Neural cell (in vitro differentiated cells): ENCODE measurements around the gene FAM228B. TPM values are rescaled to one million over a fixed set of nuclear protein-coding genes. Genes with fewer than 3 reads are reported as not detected.
"Not testable (repeated sequence)": the region's sequence is repeated elsewhere in the genome, so short reads cannot be mapped to it uniquely, and the experiment has no call there.

Source experiments
- H2AFZ ChIP-seq: fragments of 200-600, 300-800 bp; sonication (generic), shearing (Covaris generic); 2 replicates; pipeline ENCODE4 v1.6.0; 2014; ENCODE audit warnings: low read depth, mild to moderate bottlenecking, antibody characterized with exemption, low read length, moderate library complexity
- H3F3A ChIP-seq: fragments of 200-600 bp; shearing (Covaris generic); 2 replicates; pipeline ENCODE4 v1.6.1; 2016; ENCODE audit warnings: mild to moderate bottlenecking, moderate library complexity, mixed read lengths, antibody characterized with exemption, low read length; ENCODE audit not compliant: insufficient read depth, poor library complexity, severe bottlenecking
- H3K27ac ChIP-seq: fragments of 200-600, 300-800 bp; sonication (generic), shearing (Covaris generic); 2 replicates; pipeline ENCODE4 v1.5.1; 2014; ENCODE audit warnings: mild to moderate bottlenecking, low read length, moderate library complexity
- H3K27me3 ChIP-seq: fragments of 300-800, 200-600 bp; sonication (generic), shearing (Covaris generic); 2 replicates; pipeline ENCODE4 v1.6.0; 2014; ENCODE audit warnings: mild to moderate bottlenecking, low read depth, low read length, moderate library complexity; ENCODE audit not compliant: insufficient read depth
- H3K36me3 ChIP-seq: fragments of 300-800, 200-600 bp; sonication (generic), shearing (Covaris generic); 2 replicates; pipeline ENCODE4 v1.5.1; 2014; ENCODE audit warnings: mild to moderate bottlenecking, antibody characterized with exemption, low read length, moderate library complexity; ENCODE audit not compliant: insufficient read depth
- H3K4me2 ChIP-seq: fragments of 300-800, 200-600 bp; sonication (generic), shearing (Covaris generic); 2 replicates; pipeline ENCODE4 v1.6.0; 2014; ENCODE audit warnings: mild to moderate bottlenecking, low read length
- H3K4me3 ChIP-seq: fragments of 300-800, 200-600 bp; sonication (generic), shearing (Covaris generic); 2 replicates; pipeline ENCODE4 v1.5.1; 2014; ENCODE audit warnings: mild to moderate bottlenecking, low read length, moderate library complexity
- H3K79me2 ChIP-seq: fragments of 200-600 bp; shearing (Covaris generic); replicated peaks from 2 replicates; pipeline ENCODE4 v1.6.0; 2014; ENCODE audit warnings: mild to moderate bottlenecking, low read length, moderate library complexity; ENCODE audit not compliant: insufficient read depth
- H3K9ac ChIP-seq: fragments of 300-800, 200-600 bp; sonication (generic), shearing (Covaris generic); 2 replicates; pipeline ENCODE4 v1.6.1; 2016; ENCODE audit warnings: mild to moderate bottlenecking, low read length, mixed read lengths
- H3K9me2 ChIP-seq: fragments of 200-600 bp; shearing (Covaris generic); 2 replicates; pipeline ENCODE4 v1.6.1; 2016; ENCODE audit warnings: mild to moderate bottlenecking, low read length, mixed read lengths; ENCODE audit not compliant: insufficient read depth
- H3K9me3 ChIP-seq: fragments of 200-600, 300-800 bp; sonication (generic), shearing (Covaris generic); 2 replicates; pipeline ENCODE4 v1.6.1; 2016; ENCODE audit warnings: mild to moderate bottlenecking, mixed run types, low read length, moderate library complexity, mixed read lengths
- H4K20me1 ChIP-seq: fragments of 200-600 bp; shearing (Covaris generic); 2 replicates; pipeline ENCODE4 v1.6.1; 2016; ENCODE audit warnings: mild to moderate bottlenecking, mixed run types; ENCODE audit not compliant: insufficient read depth
- MXI1 ChIP-seq: fragments of 450-650 bp; conservative IDR thresholded peaks from 2 replicates; pipeline ENCODE4 v1.6.1; 2014; ENCODE audit warnings: antibody characterized with exemption, mild to moderate bottlenecking; ENCODE audit not compliant: poor library complexity, severe bottlenecking
- POLR2AphosphoS5 ChIP-seq: IDR thresholded peaks from 2 replicates; pipeline ENCODE4 v1.6.1; 2012
- RAD21 ChIP-seq: fragments of 450-650 bp; conservative IDR thresholded peaks from 2 replicates; pipeline ENCODE4 v1.6.1; 2014; ENCODE audit warnings: antibody characterized with exemption, mild to moderate bottlenecking, moderate library complexity
- SMC3 ChIP-seq: fragments of 450-650 bp; conservative IDR thresholded peaks from 2 replicates; pipeline ENCODE4 v1.6.1; 2014; ENCODE audit warnings: antibody characterized with exemption, mild to moderate bottlenecking, moderate library complexity; ENCODE audit not compliant: poor library complexity
- polyA plus RNA-seq: library from polyadenylated mRNA; depleted of rRNA; stranded (reverse); fragments of >200 nt; gene quantifications from 2 replicates; pipeline ENCODE4 v1.2.3, GENCODE V29; 2014
- TF ChIP-seq, protein P1 (sequence below): IDR thresholded peaks from 2 replicates; pipeline ENCODE4 v1.6.1; 2012; ENCODE audit warnings: borderline replicate concordance

FAM228B gene
- polyA plus RNA-seq, 1 donor from 2014 or later: 22.0 TPM

DNA sequence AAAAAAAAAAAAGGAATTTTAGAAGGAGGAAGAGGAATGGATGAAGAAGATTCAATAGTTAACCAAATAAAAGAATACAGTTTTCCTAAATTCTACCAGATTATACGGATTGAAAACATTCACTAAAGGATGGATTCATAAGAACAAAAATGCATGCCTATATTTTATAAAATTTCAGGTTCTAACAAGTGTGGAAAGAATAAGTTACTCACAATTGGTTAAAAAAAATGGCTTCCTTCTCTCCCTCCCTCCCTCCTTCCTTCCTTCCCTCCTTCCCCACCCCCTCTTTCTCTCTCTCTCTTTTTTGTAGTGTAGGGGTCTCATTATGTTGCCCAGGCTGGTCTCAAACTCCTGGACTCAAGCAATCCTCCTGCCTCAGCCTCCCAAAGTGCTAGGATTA, 37.0 kb upstream of the FAM228B start:
- Histone ChIP-seq H3F3A (no peaks in the 10 kb centered on the region), H3K9me3 (no peaks in the 10 kb centered on the region), H3K79me2 (no peaks in the 10 kb centered on the region), H4K20me1 (no peaks in the 10 kb centered on the region), H3K27ac (no peak overlapping the region), H3K9ac (no peak overlapping the region), H2AFZ (no peak overlapping the region), H3K27me3 (no peaks in the 10 kb centered on the region), H3K9me2 (no peaks in the 10 kb centered on the region), H3K4me2 (no peak overlapping the region), H3K4me3 (no peak overlapping the region), H3K36me3 (no peaks in the 10 kb centered on the region)
- TF ChIP-seq, protein P1, sequence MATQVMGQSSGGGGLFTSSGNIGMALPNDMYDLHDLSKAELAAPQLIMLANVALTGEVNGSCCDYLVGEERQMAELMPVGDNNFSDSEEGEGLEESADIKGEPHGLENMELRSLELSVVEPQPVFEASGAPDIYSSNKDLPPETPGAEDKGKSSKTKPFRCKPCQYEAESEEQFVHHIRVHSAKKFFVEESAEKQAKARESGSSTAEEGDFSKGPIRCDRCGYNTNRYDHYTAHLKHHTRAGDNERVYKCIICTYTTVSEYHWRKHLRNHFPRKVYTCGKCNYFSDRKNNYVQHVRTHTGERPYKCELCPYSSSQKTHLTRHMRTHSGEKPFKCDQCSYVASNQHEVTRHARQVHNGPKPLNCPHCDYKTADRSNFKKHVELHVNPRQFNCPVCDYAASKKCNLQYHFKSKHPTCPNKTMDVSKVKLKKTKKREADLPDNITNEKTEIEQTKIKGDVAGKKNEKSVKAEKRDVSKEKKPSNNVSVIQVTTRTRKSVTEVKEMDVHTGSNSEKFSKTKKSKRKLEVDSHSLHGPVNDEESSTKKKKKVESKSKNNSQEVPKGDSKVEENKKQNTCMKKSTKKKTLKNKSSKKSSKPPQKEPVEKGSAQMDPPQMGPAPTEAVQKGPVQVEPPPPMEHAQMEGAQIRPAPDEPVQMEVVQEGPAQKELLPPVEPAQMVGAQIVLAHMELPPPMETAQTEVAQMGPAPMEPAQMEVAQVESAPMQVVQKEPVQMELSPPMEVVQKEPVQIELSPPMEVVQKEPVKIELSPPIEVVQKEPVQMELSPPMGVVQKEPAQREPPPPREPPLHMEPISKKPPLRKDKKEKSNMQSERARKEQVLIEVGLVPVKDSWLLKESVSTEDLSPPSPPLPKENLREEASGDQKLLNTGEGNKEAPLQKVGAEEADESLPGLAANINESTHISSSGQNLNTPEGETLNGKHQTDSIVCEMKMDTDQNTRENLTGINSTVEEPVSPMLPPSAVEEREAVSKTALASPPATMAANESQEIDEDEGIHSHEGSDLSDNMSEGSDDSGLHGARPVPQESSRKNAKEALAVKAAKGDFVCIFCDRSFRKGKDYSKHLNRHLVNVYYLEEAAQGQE: no peak

DNA sequence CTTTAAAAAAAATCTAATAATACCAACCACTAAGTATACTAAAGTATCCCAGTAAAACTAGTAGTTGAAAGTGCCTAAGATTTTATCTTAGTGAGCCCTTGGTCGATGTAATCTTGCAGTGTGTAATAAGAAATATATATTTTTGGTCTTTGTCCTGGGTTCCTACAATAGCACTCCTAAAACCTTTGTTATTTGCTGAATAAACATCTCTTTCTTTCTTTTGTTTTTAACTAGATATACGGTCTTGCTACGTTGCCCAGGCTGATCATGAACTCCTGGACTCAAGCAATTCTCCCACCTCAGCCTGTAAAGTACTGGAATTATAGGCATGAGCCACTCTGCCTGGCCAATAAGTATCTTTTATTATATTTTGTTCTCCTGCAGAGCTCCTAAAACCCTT, 36.2 kb upstream of the FAM228B start:
- no peaks in the 10 kb centered on the region for H3K27me3 ChIP-seq
- no peaks in the 10 kb centered on the region for H3K36me3 ChIP-seq
- no peaks in the 10 kb centered on the region for H3F3A ChIP-seq
- no peaks in the 10 kb centered on the region for H3K9me2 ChIP-seq
- H4K20me1 ChIP-seq: no peaks in the 10 kb centered on the region
- TF ChIP-seq RAD21: no peak
- no peak for TF ChIP-seq SMC3
- no peak for TF ChIP-seq POLR2AphosphoS5
- TF ChIP-seq MXI1: no peak
- no peaks in the 10 kb centered on the region for H3K9me3 ChIP-seq
- H3K9ac ChIP-seq: no peak overlapping the region
- H3K4me3 ChIP-seq: no peak overlapping the region
- H3K27ac ChIP-seq: no peak overlapping the region
- H3K79me2 ChIP-seq: no peaks in the 10 kb centered on the region
- no peak overlapping the region for H2AFZ ChIP-seq
- no peak overlapping the region for H3K4me2 ChIP-seq

DNA sequence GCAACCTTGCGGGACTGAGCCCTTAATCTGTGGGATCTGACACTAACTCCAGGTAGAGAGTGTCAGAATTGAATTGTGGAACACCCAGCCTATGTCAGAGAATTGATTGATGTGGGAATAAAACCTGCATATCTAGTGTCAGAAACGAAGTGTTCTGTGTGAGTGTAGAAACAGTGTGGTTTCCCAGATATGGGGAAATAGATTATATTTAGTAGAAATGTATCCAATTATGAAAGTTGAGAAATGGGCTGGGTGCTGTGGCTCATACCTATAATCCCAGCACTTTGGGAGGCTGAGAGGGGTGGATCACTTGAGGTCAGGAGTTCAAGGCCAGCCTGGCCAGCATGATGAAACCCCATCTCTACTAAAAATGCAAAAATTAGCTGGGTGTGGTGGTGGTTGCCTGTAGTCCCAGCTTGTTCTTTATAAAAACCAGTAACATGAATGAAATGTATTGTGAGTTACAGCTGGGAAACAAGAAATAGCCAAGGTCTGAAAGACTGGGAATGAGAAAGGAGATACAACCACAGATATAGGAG, 34.4 kb upstream of the FAM228B start:
- no peak overlapping the region for H3K9ac ChIP-seq
- H3K9me3 ChIP-seq: no peaks in the 10 kb centered on the region
- no peak overlapping the region for H2AFZ ChIP-seq
- no peak overlapping the region for H3K27ac ChIP-seq
- no peaks in the 10 kb centered on the region for H3F3A ChIP-seq
- TF ChIP-seq, protein P1: no peak
- H3K27me3 ChIP-seq: no peaks in the 10 kb centered on the region
- no peaks in the 10 kb centered on the region for H3K36me3 ChIP-seq
- H3K4me3 ChIP-seq: no peak overlapping the region
- H3K4me2 ChIP-seq: no peak overlapping the region
- H3K9me2 ChIP-seq: no peaks in the 10 kb centered on the region
- H3K79me2 ChIP-seq: no peaks in the 10 kb centered on the region
- no peaks in the 10 kb centered on the region for H4K20me1 ChIP-seq

DNA sequence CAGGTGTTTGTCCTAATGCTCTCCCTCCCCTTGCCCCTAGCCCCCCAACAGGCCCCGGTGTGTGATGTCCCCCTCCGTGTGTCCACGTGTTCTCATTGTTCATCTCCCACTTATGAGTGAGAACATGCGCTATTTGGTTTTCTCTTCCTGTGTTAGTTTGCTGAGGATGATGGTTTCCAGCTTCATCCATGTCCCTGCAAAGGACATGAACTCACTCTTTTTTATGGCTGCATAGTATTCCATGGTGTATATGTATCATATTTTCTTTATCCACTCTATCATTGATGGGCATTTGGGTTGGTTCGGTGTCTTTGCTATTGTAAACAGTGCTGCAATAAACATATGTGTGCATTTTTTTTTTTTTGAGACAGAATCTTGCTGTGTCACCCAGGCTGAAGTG, 30.0 kb upstream of the FAM228B start:
- H3K27ac ChIP-seq, H2AFZ ChIP-seq, H3K27me3 ChIP-seq, H3K9me2 ChIP-seq, H3K36me3 ChIP-seq, H3F3A ChIP-seq, H3K9me3 ChIP-seq, H3K79me2 ChIP-seq, H4K20me1 ChIP-seq, H3K4me3 ChIP-seq, H3K9ac ChIP-seq, H3K4me2 ChIP-seq: not testable (repeated sequence)

DNA sequence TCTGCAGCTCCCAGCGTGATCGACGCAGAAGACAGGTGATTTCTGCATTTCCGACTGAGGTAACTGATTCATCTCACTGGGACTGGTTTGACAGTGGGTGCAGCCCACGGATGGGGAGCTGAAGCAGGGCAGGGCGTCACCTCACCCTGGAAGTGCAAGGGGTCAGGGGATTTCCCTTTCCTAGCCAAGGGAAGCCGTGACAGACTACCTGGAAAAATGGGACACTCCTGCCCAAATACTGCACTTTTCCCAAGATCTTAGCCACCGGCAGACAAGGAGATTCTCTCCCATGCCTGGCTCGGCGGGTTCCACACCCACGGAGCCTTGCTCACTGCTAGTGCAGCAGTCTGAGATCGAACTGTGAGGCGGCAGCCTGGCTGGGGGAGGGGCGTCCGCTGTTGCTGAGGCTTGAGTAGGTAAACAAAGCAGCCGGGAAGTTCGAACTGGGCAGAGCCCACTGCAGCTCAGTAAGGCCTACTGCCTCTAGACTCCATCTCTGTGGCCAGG, 28.0 kb upstream of the FAM228B start:
- not testable (repeated sequence) for H3K27me3 ChIP-seq, H3K9me2 ChIP-seq, H3K27ac ChIP-seq, H3K9me3 ChIP-seq, H3K79me2 ChIP-seq, H3K9ac ChIP-seq, H3K4me3 ChIP-seq, H3F3A ChIP-seq, H3K36me3 ChIP-seq, H2AFZ ChIP-seq, H3K4me2 ChIP-seq, H4K20me1 ChIP-seq
